ENCODE data around the gene XAB2. TPM values are rescaled to one million over a fixed set of nuclear protein-coding genes. Genes with fewer than 3 reads are reported as not detected.
"Not testable (repeated sequence)": the region's sequence is repeated elsewhere in the genome, so short reads cannot be mapped to it uniquely, and the experiment has no call there.

The XAB2 gene
- total RNA-seq, 1 donor from 2014 or later, result 43.9 TPM

GRCh38 chr19:7644550-7644877 lies 15.2 kb upstream of the XAB2 start:
- DNase-seq (ENCODE audit: low spot score in 2 of 2, unreplicated experiment in 2 of 2), result no peak
- H3K4me3 Mint-ChIP-seq, result no peak overlapping the region
- no peaks in the 10 kb centered on the region for H3K27me3 Mint-ChIP-seq (ENCODE audit: low read depth)
- H3K4me1 Mint-ChIP-seq, result no peaks in the 10 kb centered on the region
- H3K36me3 Mint-ChIP-seq, result peaks cover 4% of the 10 kb centered on the region
- no peak overlapping the region for H3K27ac Mint-ChIP-seq
- H3K9me3 Mint-ChIP-seq, result no peaks in the 10 kb centered on the region
- no peak for TF ChIP-seq CTCF (IDR thresholded peaks at IDR 0.05; ENCODE audit: unreplicated experiment)

GRCh38 chr19:7643629-7644549 lies 14.5 kb upstream of the XAB2 start:
- not testable (repeated sequence) for H3K9me3 Mint-ChIP-seq; H3K4me3 Mint-ChIP-seq; H3K4me1 Mint-ChIP-seq; H3K36me3 Mint-ChIP-seq; H3K27ac Mint-ChIP-seq; DNase-seq (ENCODE audit: low spot score in 2 of 2, unreplicated experiment in 2 of 2); H3K27me3 Mint-ChIP-seq (ENCODE audit: low read depth)

GRCh38 chr19:7643031-7643415 lies 13.7 kb upstream of the XAB2 start:
- TF ChIP-seq CTCF (IDR thresholded peaks at IDR 0.05; ENCODE audit: unreplicated experiment), result no peak
- Mint-ChIP-seq H3K9me3 (no peaks in the 10 kb centered on the region), H3K27me3 (ENCODE audit: low read depth) (peaks cover 3% of the 10 kb centered on the region), H3K4me1 (no peaks in the 10 kb centered on the region), H3K27ac (no peak overlapping the region), H3K36me3 (peaks cover 4% of the 10 kb centered on the region), H3K4me3 (no peak overlapping the region)
- DNase-seq (ENCODE audit: low spot score in 2 of 2, unreplicated experiment in 2 of 2), result no peak

GRCh38 chr19:7642295-7643030 lies 13.1 kb upstream of the XAB2 start:
- no peak for TF ChIP-seq CTCF (IDR thresholded peaks at IDR 0.05; ENCODE audit: unreplicated experiment)
- DNase-seq (ENCODE audit: low spot score in 2 of 2, unreplicated experiment in 2 of 2), result no peak
- Mint-ChIP-seq H3K9me3 (no peaks in the 10 kb centered on the region), H3K27me3 (ENCODE audit: low read depth) (peaks cover 9% of the 10 kb centered on the region), H3K4me3 (no peak overlapping the region), H3K4me1 (no peaks in the 10 kb centered on the region), H3K27ac (no peak overlapping the region), H3K36me3 (peaks cover 4% of the 10 kb centered on the region)

GRCh38 chr19:7641290-7642276 lies 12.2 kb upstream of the XAB2 start:
- H3K9me3 Mint-ChIP-seq, result no peaks in the 10 kb centered on the region
- DNase-seq (ENCODE audit: low spot score in 2 of 2, unreplicated experiment in 2 of 2), result no peak
- no peak overlapping the region for H3K4me3 Mint-ChIP-seq
- no peak overlapping the region for H3K27ac Mint-ChIP-seq
- H3K27me3 Mint-ChIP-seq (ENCODE audit: low read depth), result peaks cover 14% of the 10 kb centered on the region
- TF ChIP-seq CTCF (IDR thresholded peaks at IDR 0.05; ENCODE audit: unreplicated experiment), result no peak
- H3K36me3 Mint-ChIP-seq, result peaks cover 4% of the 10 kb centered on the region
- H3K4me1 Mint-ChIP-seq, result no peaks in the 10 kb centered on the region
